Adrenal gland (tissue), 12 donors: ENCODE measurements around the gene E4F1. TPM values are rescaled to one million over a fixed set of nuclear protein-coding genes. Genes with fewer than 3 reads are reported as not detected.
A peak's percentile ranks its signal among the peaks of the same experiment; 100 is the strongest.

Experiments
- DNase-seq, 7 donors: peaks; one replicate each; pipeline ENCODE4 v3.0.0-alpha.2; 2019 to 2020
- H3K27ac ChIP-seq, 5 donors: fragments of 200-600 bp; sonication (generic) in 4 of 5; 1 replicate in 3 of 5; 2 replicates in 2 of 5; pipeline versions ENCODE4 v1.5.1 to v1.8.0; 2016 to 2020; ENCODE audit warnings: mild to moderate bottlenecking in 1 of 5
- H3K27me3 ChIP-seq: fragments of 200-600 bp; 2 replicates; pipeline ENCODE4 v1.8.0; 2021
- H3K36me3 ChIP-seq, 2 donors: fragments of 200-600 bp; replicated peaks in 1 of 2; 1 replicate in 1 of 2; 2 replicates in 1 of 2; pipeline versions ENCODE4 v1.5.1 to v1.8.0; 2018 to 2022
- H3K4me1 ChIP-seq, 2 donors: fragments of 200-600 bp; replicated peaks in 1 of 2; 1 replicate in 1 of 2; 2 replicates in 1 of 2; pipeline versions ENCODE4 v1.5.1 to v1.8.0; 2018 to 2021
- H3K4me3 ChIP-seq, 4 donors: fragments of 200-600 bp; sonication (generic) in 3 of 4; one replicate each; pipeline ENCODE4 v1.5.1; 2016 to 2018
- H3K9me3 ChIP-seq, 3 donors: fragments of 200-600 bp; sonication (generic) in 1 of 3; replicated peaks in 1 of 3; 1 replicate in 2 of 3; 2 replicates in 1 of 3; pipeline versions ENCODE4 v1.5.1 to v1.8.0; 2016 to 2021
- POLR2A ChIP-seq, 2 donors: fragments of 450-650 bp; IDR thresholded peaks; one replicate each; pipeline ENCODE4 v1.6.1; 2017; ENCODE audit warnings: antibody characterized with exemption in 2 of 2, mild to moderate bottlenecking in 2 of 2, moderate library complexity in 1 of 2
- WGBS, 4 donors: extraction: QIAGEN DNeasy Blood & Tissue Kit in 2 of 4; methylation state at CpG; one replicate each; pipeline versions ENCODE4 v1.1.5 to v1.1.7; 2013 to 2017; 5-methylcytosine and 5-hydroxymethylcytosine counted together
- intact Hi-C, 2 donors: fragments of 100-400 bp; cut with DNase I; formaldehyde crosslinking; loops; one replicate each; pipeline versions ENCODE4 v1.14.1 to v1.15.0; 2022 to 2023
- polyA plus RNA-seq, 3 donors: library from polyadenylated mRNA; stranded (reverse); fragments of 200-250 nt in 2 of 3; fragments of 350-450 nt in 1 of 3; fragmentation: Illumina TruSeq in 1 of 3; extraction: RNeasy Lipid Tissue Mini Kit (QIAGEN cat#74804) in 1 of 3; gene quantifications; one replicate each; pipeline ENCODE4 v1.2.3, GENCODE V29; 2013 to 2014
- total RNA-seq, 9 donors: library from RNA; depleted of rRNA in 4 of 9; stranded (reverse); fragments of >200 nt in 4 of 9; fragments of 120-200 nt in 1 of 9; fragmentation: NEBNext Ultra II Directional in 1 of 9; extraction: Animal tissue kit (Norgen Biotek cat#: 25700) in 1 of 9; gene quantifications; one replicate each; pipeline versions ENCODE4 v1.1.0 to v1.2.4, GENCODE V29; 2013 to 2023
- TF ChIP-seq, protein P1 (sequence below), 6 experiments: fragments of 450-650 bp in 4 of 6; fragments of 200-600 bp in 2 of 6; sonication (generic) in 1 of 6; IDR thresholded peaks; 1 replicate in 5 of 6; 2 replicates in 1 of 6; pipeline versions ENCODE4 v1.5.1 to v1.8.0; 2016 to 2021; ENCODE audit warnings: antibody characterized with exemption in 6 of 6, mild to moderate bottlenecking in 2 of 6, moderate library complexity in 1 of 6
- donor health status: healthy with polysubstance abuse.
- donor health status: Bipolar disorder and iron deficiency.
- donor health status: DM: yes; HTN: yes; CAD: no.
- donor health status: DM: no; HTN: no; CAD: no.
- donor health status: DM: no; HTN: no; CAD: no.
- donor health status: DM: yes; HTN: yes; CAD: no.

Gene E4F1
- total and polyA plus RNA-seq, 12 donors, result 2.9 to 121 (median 27.1) TPM

DNA sequence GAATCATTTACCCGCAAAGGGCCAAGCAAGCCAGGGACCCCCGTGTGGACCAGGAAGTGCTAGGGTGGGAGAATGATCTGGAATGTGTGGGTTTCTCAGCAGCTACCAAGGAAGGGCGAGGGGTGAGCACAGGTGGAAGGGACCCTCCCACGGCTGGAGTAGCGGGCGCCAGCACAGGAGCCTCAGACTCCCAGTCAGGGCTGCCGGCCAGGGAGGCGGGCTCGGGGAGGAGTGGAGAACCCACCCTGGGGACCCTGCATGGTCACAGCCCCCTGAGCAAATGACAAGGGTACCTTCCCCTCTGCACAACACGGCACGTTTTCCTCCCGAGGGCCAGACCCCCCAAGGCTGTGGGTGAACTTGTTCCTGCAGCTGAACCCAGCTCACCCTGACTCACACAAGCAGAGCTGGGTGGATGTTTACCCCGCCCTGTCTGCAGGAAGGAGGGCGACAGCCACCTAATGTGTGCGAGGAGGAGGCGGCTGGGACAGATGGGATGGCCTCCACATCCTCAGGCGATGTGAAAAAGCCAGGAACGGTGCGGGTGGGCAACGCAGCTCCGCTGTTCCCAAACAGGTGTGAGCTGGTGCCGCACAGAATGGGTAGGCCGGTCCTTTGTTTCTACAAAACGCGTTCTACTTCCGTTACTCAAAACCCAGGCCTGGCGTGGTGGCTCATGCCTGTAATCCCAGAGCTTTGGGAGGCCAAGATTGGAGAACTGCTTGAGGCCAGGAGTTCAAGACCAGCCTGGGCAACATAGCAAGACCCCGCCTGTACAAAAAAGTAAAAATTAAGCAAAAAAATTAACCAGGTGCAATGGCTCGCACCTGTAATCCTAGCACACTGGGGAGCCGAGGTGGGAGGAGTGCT is 21.8 kb downstream of the E4F1 start:
- Histone ChIP-seq H3K36me3 (peaks cover 0 to 47% of the 10 kb centered on the region in 2 donors), H3K4me1 (peaks cover 4% of the 10 kb centered on the region in 2 donors), H3K27ac (no peak overlapping the region), H3K4me3 (no peak overlapping the region), H3K9me3 (no peaks in the 10 kb centered on the region), H3K27me3 (no peaks in the 10 kb centered on the region)
- 92 to 94% (median 94%) methylated on average over 23 to 30 of the region's 30 CpGs for WGBS, 4 donors
- intact Hi-C loops, result no loop called here
- no peak for DNase-seq
- TF ChIP-seq, protein P1, sequence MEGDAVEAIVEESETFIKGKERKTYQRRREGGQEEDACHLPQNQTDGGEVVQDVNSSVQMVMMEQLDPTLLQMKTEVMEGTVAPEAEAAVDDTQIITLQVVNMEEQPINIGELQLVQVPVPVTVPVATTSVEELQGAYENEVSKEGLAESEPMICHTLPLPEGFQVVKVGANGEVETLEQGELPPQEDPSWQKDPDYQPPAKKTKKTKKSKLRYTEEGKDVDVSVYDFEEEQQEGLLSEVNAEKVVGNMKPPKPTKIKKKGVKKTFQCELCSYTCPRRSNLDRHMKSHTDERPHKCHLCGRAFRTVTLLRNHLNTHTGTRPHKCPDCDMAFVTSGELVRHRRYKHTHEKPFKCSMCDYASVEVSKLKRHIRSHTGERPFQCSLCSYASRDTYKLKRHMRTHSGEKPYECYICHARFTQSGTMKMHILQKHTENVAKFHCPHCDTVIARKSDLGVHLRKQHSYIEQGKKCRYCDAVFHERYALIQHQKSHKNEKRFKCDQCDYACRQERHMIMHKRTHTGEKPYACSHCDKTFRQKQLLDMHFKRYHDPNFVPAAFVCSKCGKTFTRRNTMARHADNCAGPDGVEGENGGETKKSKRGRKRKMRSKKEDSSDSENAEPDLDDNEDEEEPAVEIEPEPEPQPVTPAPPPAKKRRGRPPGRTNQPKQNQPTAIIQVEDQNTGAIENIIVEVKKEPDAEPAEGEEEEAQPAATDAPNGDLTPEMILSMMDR (IDR thresholded peaks at IDR 0.05), result no peak
- no peak for TF ChIP-seq POLR2A (IDR thresholded peaks at IDR 0.05)

- Histone ChIP-seq H3K27ac (no peak overlapping the region), H3K4me1 (peaks cover 11% of the 10 kb centered on the region in 2 donors), H3K9me3 (no peaks in the 10 kb centered on the region), H3K27me3 (no peaks in the 10 kb centered on the region), H3K36me3 (peaks cover 0 to 47% of the 10 kb centered on the region in 2 donors), H3K4me3 (no peak overlapping the region)
- no peak for DNase-seq
- TF ChIP-seq POLR2A (IDR thresholded peaks at IDR 0.05), result no peak
- TF ChIP-seq, protein P1 (IDR thresholded peaks at IDR 0.05), result no peak
- WGBS, 4 donors, result 88 to 94% (median 93%) methylated on average over 14 to 18 of the region's 18 CpGs
- intact Hi-C loops, result no loop called here
These were observed 23.0 kb downstream of the E4F1 start for GRCh38 chr16:2246301-2246885.

- Histone ChIP-seq H3K27ac (peak overlapping the region; percentile 57 to 98 (median 88)), H3K36me3 (peaks cover 0 to 41% of the 10 kb centered on the region in 2 donors), H3K27me3 (no peaks in the 10 kb centered on the region), H3K4me1 (peaks cover 19 to 23% of the 10 kb centered on the region in 2 donors), H3K9me3 (no peaks in the 10 kb centered on the region), H3K4me3 (peak overlapping the region in 2 of 4 donors; percentile 14 to 91)
- TF ChIP-seq, protein P1 (IDR thresholded peaks at IDR 0.05), result no peak
- no peak for TF ChIP-seq POLR2A (IDR thresholded peaks at IDR 0.05)
- intact Hi-C loops, result loop anchor here in 1 of 2 donors (10.0 kb wide), 1 partner anchor 86 kb away; no protein-coding TSS in a partner anchor
- peak in 5 of 7 donors; percentile 50 to 77 (median 70) for DNase-seq
- WGBS, 4 donors, result 5 to 8% (median 6%) methylated on average over 20 to 35 of the region's 35 CpGs
These were observed 27.4 kb downstream of the E4F1 start for GRCh38 chr16:2250652-2251295.
